SK-N-SH (cell line): ENCODE measurements around the gene LIPG. TPM values are rescaled to one million over a fixed set of nuclear protein-coding genes. Genes with fewer than 3 reads are reported as not detected.
A peak's percentile ranks its signal among the peaks of the same experiment; 100 is the strongest.
"Not testable (repeated sequence)": the region's sequence is repeated elsewhere in the genome, so short reads cannot be mapped to it uniquely, and the experiment has no call there.

Experiments
- CTCF ChIA-PET: fragments of 300-600, 350-600 bp; formaldehyde crosslinking; extraction: SDS; loops from one replicate; lab custom pipeline; 2021; lab: Yijun Ruan, JAX
- POLR2A ChIA-PET: fragments of 350-600 bp; sonication (Branson Sonifier 250); formaldehyde crosslinking; extraction: SDS; loops from one replicate; lab custom pipeline; 2020; ENCODE audit warnings: antibody characterized with exemption, inconsistent platforms; lab: Yijun Ruan, JAX
- DNase-seq: peaks from one replicate; pipeline ENCODE4 v3.0.0; 2012
- H2AFZ ChIP-seq: fragments of 200-600 bp; sonication (generic); 2 replicates; pipeline ENCODE4 v1.8.1; 2016; ENCODE audit warnings: antibody characterized with exemption, mild to moderate bottlenecking, low read depth
- H3F3A ChIP-seq: fragments of 200-600 bp; sonication (generic); replicated peaks from 2 replicates; pipeline ENCODE3; 2016; ENCODE audit warnings: antibody characterized with exemption, mild to moderate bottlenecking; ENCODE audit not compliant: insufficient read depth
- H3K27ac ChIP-seq, 2 experiments: fragments of 200-500 bp in 1 of 2; fragments of 200-600 bp in 1 of 2; sonication (Bioruptor generic) in 1 of 2; sonication (generic), shearing (Covaris generic) in 1 of 2; 2 replicates each; pipeline versions ENCODE4 v1.5.1 to v1.6.1; 2014 to 2016; ENCODE audit warnings: low read depth in 2 of 2, inconsistent platforms in 1 of 2, low read length in 1 of 2, mild to moderate bottlenecking in 1 of 2, mixed read lengths in 1 of 2
- H3K27me3 ChIP-seq: fragments of 200-600 bp; sonication (generic), shearing (Covaris generic); 2 replicates; pipeline ENCODE4 v1.6.1; 2016; ENCODE audit warnings: mixed run types; ENCODE audit not compliant: insufficient read depth
- H3K36me3 ChIP-seq, 2 experiments: fragments of 200-500 bp in 1 of 2; fragments of 200-600 bp in 1 of 2; sonication (Bioruptor generic) in 1 of 2; sonication (generic) in 1 of 2; replicated peaks in 1 of 2; 2 replicates each; pipeline versions ENCODE3 to v1.5.1; 2014 to 2016; ENCODE audit warnings: low read length in 1 of 2, mild to moderate bottlenecking in 1 of 2; ENCODE audit not compliant: insufficient read depth in 2 of 2, control insufficient read depth in 1 of 2
- H3K4me1 ChIP-seq, 2 experiments: fragments of 200-500 bp in 1 of 2; fragments of 200-600 bp in 1 of 2; sonication (Bioruptor generic) in 1 of 2; sonication (generic), shearing (Covaris generic) in 1 of 2; 2 replicates each; pipeline versions ENCODE4 v1.5.1 to v1.6.1; 2014 to 2016; ENCODE audit warnings: low read depth in 1 of 2, low read length in 1 of 2, mixed run types in 1 of 2; ENCODE audit not compliant: insufficient read depth in 2 of 2, control insufficient read depth in 1 of 2
- H3K4me2 ChIP-seq: fragments of 200-600 bp; sonication (generic), shearing (Covaris generic); 2 replicates; pipeline ENCODE4 v1.6.1; 2017; ENCODE audit warnings: mixed run types
- H3K4me3 ChIP-seq, 2 experiments: fragments of 200-500 bp in 1 of 2; fragments of 200-600 bp in 1 of 2; sonication (Bioruptor generic) in 1 of 2; sonication (generic), shearing (Covaris generic) in 1 of 2; 2 replicates each; pipeline versions ENCODE4 v1.5.1 to v1.8.1; 2014 to 2016; ENCODE audit warnings: low read depth in 2 of 2, inconsistent platforms in 1 of 2, low read length in 1 of 2, mild to moderate bottlenecking in 1 of 2, mixed read lengths in 1 of 2, moderate library complexity in 1 of 2
- H3K79me2 ChIP-seq: fragments of 200-600 bp; sonication (generic); 2 replicates; pipeline ENCODE4 v1.8.1; 2017; ENCODE audit warnings: mild to moderate bottlenecking; ENCODE audit not compliant: insufficient read depth
- H3K9ac ChIP-seq: fragments of 200-600 bp; sonication (generic); 2 replicates; pipeline ENCODE4 v1.6.1; 2017; ENCODE audit warnings: mixed run types
- H3K9me2 ChIP-seq: fragments of 200-600 bp; sonication (generic); 2 replicates; pipeline ENCODE4 v1.6.1; 2017; ENCODE audit warnings: mixed run types
- H3K9me3 ChIP-seq: fragments of 200-600 bp; sonication (generic); 2 replicates; pipeline ENCODE4 v1.6.1; 2017; ENCODE audit warnings: mixed run types, mild to moderate bottlenecking, moderate library complexity
- H4K20me1 ChIP-seq: fragments of 200-600 bp; sonication (generic); 2 replicates; pipeline ENCODE4 v1.6.1; 2017; ENCODE audit warnings: mild to moderate bottlenecking, mixed run types; ENCODE audit not compliant: insufficient read depth
- CHD2 ChIP-seq: fragments of 150-350 bp; IDR thresholded peaks from 2 replicates; pipeline ENCODE4 v1.6.1; 2018; ENCODE audit warnings: low read length; ENCODE audit not compliant: partially characterized antibody
- ELF1 ChIP-seq: IDR thresholded peaks from 2 replicates; pipeline ENCODE4 v1.4.0; 2012
- EP300 ChIP-seq, 2 experiments: IDR thresholded peaks; 2 replicates each; pipeline versions ENCODE4 v1.4.0 to v1.6.1; 2012; ENCODE audit warnings: borderline replicate concordance in 1 of 2, low read depth in 1 of 2, low read length in 1 of 2
- FOXM1 ChIP-seq: IDR thresholded peaks from 2 replicates; pipeline ENCODE4 v1.4.0; 2012; ENCODE audit warnings: low read depth, mild to moderate bottlenecking
- GABPA ChIP-seq: IDR thresholded peaks from 2 replicates; pipeline ENCODE4 v1.4.0; 2012; ENCODE audit warnings: low read depth, mild to moderate bottlenecking
- GATA2 ChIP-seq: sonication (generic); formaldehyde crosslinking; IDR thresholded peaks from 2 replicates; pipeline ENCODE4 v1.5.0; 2020; ENCODE audit warnings: mild to moderate bottlenecking, missing genetic modification reagents
- MAX ChIP-seq: IDR thresholded peaks from 2 replicates; pipeline ENCODE4 v1.4.0; 2012; ENCODE audit warnings: low read depth
- MXI1 ChIP-seq: IDR thresholded peaks from 2 replicates; pipeline ENCODE4 v1.6.1; 2012; ENCODE audit warnings: mild to moderate bottlenecking, low read depth, low read length, improper control_type of control experiment
- NFIC ChIP-seq: IDR thresholded peaks from 2 replicates; pipeline ENCODE4 v1.4.0; 2012; ENCODE audit warnings: borderline replicate concordance
- PBX3 ChIP-seq: IDR thresholded peaks from 2 replicates; pipeline ENCODE4; 2012
- REST ChIP-seq: IDR thresholded peaks from 2 replicates; pipeline ENCODE4 v1.6.1; 2012; ENCODE audit warnings: mild to moderate bottlenecking, low read depth, low read length, moderate library complexity
- RFX5 ChIP-seq: IDR thresholded peaks from 2 replicates; pipeline ENCODE4 v1.6.1; 2012; ENCODE audit warnings: mild to moderate bottlenecking, improper control_type of control experiment, low read length
- SMC3 ChIP-seq: IDR thresholded peaks from 2 replicates; pipeline ENCODE4 v1.6.1; 2012; ENCODE audit warnings: low read depth, low read length, improper control_type of control experiment
- TAF1 ChIP-seq: IDR thresholded peaks from 2 replicates; pipeline ENCODE4 v1.6.1; 2012; ENCODE audit warnings: low read depth, mild to moderate bottlenecking, low read length, moderate library complexity, borderline replicate concordance
- WGBS: methylation state at CpG from one replicate; pipeline ENCODE4 v1.1.6; 2017; ENCODE audit warnings: low lambda C conversion rate; 5-methylcytosine and 5-hydroxymethylcytosine counted together
- polyA plus RNA-seq, 3 experiments: library from polyadenylated mRNA; depleted of rRNA; stranded (reverse); fragments of >200 nt; gene quantifications; 2 replicates each; pipeline ENCODE4 v1.2.3, GENCODE V29; 2012

The LIPG gene
- 3.2 and 4.4 TPM in 2 replicates for polyA plus RNA-seq (2012; rRNA removed)
- 3.4 and 3.7 TPM in 2 replicates for polyA plus RNA-seq (2012; cell fraction: cytosol; rRNA removed)
- polyA plus RNA-seq (2012; cell fraction: nucleus; rRNA removed) = 3.8 and 5.8 TPM in 2 replicates

GRCh38 chr18:49561289-49562193 is at the start of gene LIPG:
Gene LIPG, plus strand, starts transcription at chr18:49562057. Its CDS starts 252 bp downstream, at chr18:49562309.
- Histone ChIP-seq H3K4me2 (peak within 1 kb of the TSS; percentile 94), H2AFZ (peak within 1 kb of the TSS; percentile 76), H3K9ac (peak within 1 kb of the TSS; percentile 52), H3K9me2 (no peaks in the 10 kb centered on the region), H3K27ac (peak within 1 kb of the TSS in 1 of 2 experiments; percentile 5; a peak in 1 of 4 replicates), H3K9me3 (no peaks in the 10 kb centered on the region), H4K20me1 (no peaks in the 10 kb centered on the region), H3K4me1 (peaks cover 23 to 33% of the 10 kb centered on the region in 2 experiments; a peak in 3 of 4 replicates), H3K36me3 (no peaks in the 10 kb centered on the region), H3K27me3 (no peaks in the 10 kb centered on the region), H3K4me3 (peak within 1 kb of the TSS; percentile 47 to 70), H3K79me2 (peaks cover 18% of the 10 kb centered on the region), H3F3A (peaks cover 14% of the 10 kb centered on the region)
- POLR2A ChIA-PET = no interaction called here
- DNase-seq = peak; percentile 66
- CTCF ChIA-PET = interaction anchor here (0.7 to 6.2 kb wide), 5 partner anchors 21 to 297 kb away, joined by 3 to 140 read pairs (median 13); no protein-coding TSS in a partner anchor
- TF ChIP-seq NFIC (no peak), MAX (peak; percentile 87)
- 9% methylated on average over 55 of the region's 67 CpGs for WGBS

GRCh38 chr18:49512876-49513275 is 49.0 kb upstream of the LIPG start:
- H3K79me2 ChIP-seq, H3K9ac ChIP-seq, H4K20me1 ChIP-seq, POLR2A ChIA-PET, H3K4me2 ChIP-seq, H3K27me3 ChIP-seq, DNase-seq, H3F3A ChIP-seq, H3K4me1 ChIP-seq, H3K9me2 ChIP-seq, H3K36me3 ChIP-seq, H3K4me3 ChIP-seq, H2AFZ ChIP-seq, H3K9me3 ChIP-seq, H3K27ac ChIP-seq: not testable (repeated sequence)
- WGBS = 89% methylated on average over 8 of the region's 8 CpGs
- CTCF ChIA-PET = interaction anchor here (11.7 kb wide), 1 partner anchor 348 kb away, joined by 254 read pairs; no protein-coding TSS in a partner anchor

- 97% methylated on average over 5 of the region's 9 CpGs for WGBS
- Histone ChIP-seq H3K36me3 (no peaks in the 10 kb centered on the region), H3K4me1 (no peaks in the 10 kb centered on the region), H3F3A (no peaks in the 10 kb centered on the region), H3K27me3 (no peaks in the 10 kb centered on the region), H4K20me1 (no peaks in the 10 kb centered on the region), H2AFZ (no peak overlapping the region), H3K9ac (no peak overlapping the region), H3K79me2 (no peaks in the 10 kb centered on the region), H3K4me3 (no peak overlapping the region), H3K27ac (no peak overlapping the region), H3K4me2 (no peak overlapping the region), H3K9me2 (no peaks in the 10 kb centered on the region), H3K9me3 (no peaks in the 10 kb centered on the region)
- POLR2A ChIA-PET = no interaction called here
- TF ChIP-seq GATA2 (CRISPR knock-in tag) (no peak), PBX3 (no peak), GABPA (no peak), CHD2 (no peak), RFX5 (no peak), SMC3 (no peak), MXI1 (no peak), TAF1 (no peak), ELF1 (no peak), EP300 (IDR thresholded peaks at IDR 0.05; ENCODE audit: borderline replicate concordance in 1 of 2, low read depth in 1 of 2, low read length in 1 of 2) (no peak), FOXM1 (no peak), REST (no peak), MAX (no peak)
- no peak for DNase-seq
- CTCF ChIA-PET = interaction anchor here (0.6 to 11.7 kb wide), 4 partner anchors 10 to 395 kb away, joined by 3 to 254 read pairs (median 3); no protein-coding TSS in a partner anchor
Measured at GRCh38 chr18:49514577-49514976, 47.3 kb upstream of the LIPG start.
